D341Med (cell line): ENCODE measurements around the gene CREBBP.

Experiments
- DNase-seq: peaks from one replicate; pipeline ENCODE4 v3.0.0; 2012; ENCODE audit warnings: low spot score

The CREBBP gene

GRCh38 chr16:3797904-3798811, 82.4 kb downstream of the CREBBP start:
- DNase-seq: no peak

GRCh38 chr16:3797473-3797872, 83.0 kb downstream of the CREBBP start:
- DNase-seq: no peak

GRCh38 chr16:3793161-3793576, 87.3 kb downstream of the CREBBP start:
- no peak for DNase-seq

- DNase-seq: no peak
These were observed 88.0 kb downstream of the CREBBP start for GRCh38 chr16:3792472-3793012.

- DNase-seq: no peak
These were observed 88.8 kb downstream of the CREBBP start for GRCh38 chr16:3791701-3792100.

GRCh38 chr16:3789375-3790099, 91.0 kb downstream of the CREBBP start:
- no peak for DNase-seq

GRCh38 chr16:3788711-3789374, 91.7 kb downstream of the CREBBP start:
- DNase-seq: no peak

GRCh38 chr16:3787924-3788661, 92.4 kb downstream of the CREBBP start:
- DNase-seq: no peak

GRCh38 chr16:3785413-3785812, 95.1 kb downstream of the CREBBP start:
- no peak for DNase-seq

GRCh38 chr16:3783516-3783915, 97.0 kb downstream of the CREBBP start:
- DNase-seq: no peak

GRCh38 chr16:3782566-3782965, 97.9 kb downstream of the CREBBP start:
- no peak for DNase-seq

- no peak for DNase-seq
These were observed 99.1 kb downstream of the CREBBP start for GRCh38 chr16:3781421-3781820.

GRCh38 chr16:3780570-3780969, 99.9 kb downstream of the CREBBP start:
- peak; percentile 47 for DNase-seq

GRCh38 chr16:3776316-3776715, 104.2 kb downstream of the CREBBP start:
- DNase-seq: no peak

- DNase-seq: no peak
These were observed 105.7 kb downstream of the CREBBP start for GRCh38 chr16:3774819-3775218.

GRCh38 chr16:3774156-3774767, 106.3 kb downstream of the CREBBP start:
- no peak for DNase-seq

- no peak for DNase-seq
These were observed 106.8 kb downstream of the CREBBP start for GRCh38 chr16:3773663-3774062.

- no peak for DNase-seq
These were observed 109.0 kb downstream of the CREBBP start for GRCh38 chr16:3771513-3771912.

GRCh38 chr16:3770530-3770929, 110.0 kb downstream of the CREBBP start:
- no peak for DNase-seq

- no peak for DNase-seq
These were observed 110.6 kb downstream of the CREBBP start for GRCh38 chr16:3769942-3770341.

GRCh38 chr16:3769013-3769412, 111.5 kb downstream of the CREBBP start:
- no peak for DNase-seq
